ENCODE data around the gene SERPINB1. TPM values are rescaled to one million over a fixed set of nuclear protein-coding genes. Genes with fewer than 3 reads are reported as not detected.

The SERPINB1 gene
- total RNA-seq, 1 experiment from 2014 or later, result 82.3 TPM

GRCh38 chr6:2799936-2800527, 41.6 kb downstream of the SERPINB1 start:
- H4K20me1 ChIP-seq (ENCODE audit: insufficient read depth), result no peaks in the 10 kb centered on the region
- no peak overlapping the region for H3K4me2 ChIP-seq
- no peak overlapping the region for H3K27ac ChIP-seq
- no peak for DNase-seq
- no peak overlapping the region for H3K4me3 ChIP-seq
- no peaks in the 10 kb centered on the region for H3K36me3 ChIP-seq (ENCODE audit: low read depth)
- no peaks in the 10 kb centered on the region; the same call in 1 of the 2 replicates for H3K4me1 ChIP-seq (replicated peaks; ENCODE audit: insufficient read depth)
- no peaks in the 10 kb centered on the region for H3K9me2 ChIP-seq (ENCODE audit: insufficient read depth)
- no peak for TF ChIP-seq CTCF (conservative IDR thresholded peaks at IDR 0.05)
- TF ChIP-seq EZH2 (IDR thresholded peaks at IDR 0.05; ENCODE audit: low read depth), result no peak
- no peak overlapping the region for H2AFZ ChIP-seq
- H3K79me2 ChIP-seq (ENCODE audit: low read depth), result 0 out of 2 replicates have a peak, but pooled peaks cover 4% of the 10 kb centered on the region
- POLR2A ChIA-PET (ENCODE audit: unreplicated experiment), result no interaction called here
- intact Hi-C loops (cut with micrococcal nuclease; ENCODE audit: unreplicated experiment), result loop anchor here (10.0 kb wide), 1 partner anchor 255 kb away; no protein-coding TSS in a partner anchor
- H3K9me3 ChIP-seq (ENCODE audit: insufficient read depth, low read depth), result no peaks in the 10 kb centered on the region
- H3K27me3 ChIP-seq (ENCODE audit: insufficient read depth, low read depth), result no peaks in the 10 kb centered on the region
- CTCF ChIA-PET, result no interaction called here
- no peaks in the 10 kb centered on the region for H3F3A ChIP-seq (ENCODE audit: insufficient read depth, low read depth)
- BruUV-seq (replicated peaks), result no TSS peak

- Histone ChIP-seq H3K27me3 (ENCODE audit: insufficient read depth, low read depth) (no peaks in the 10 kb centered on the region), H3K79me2 (ENCODE audit: low read depth) (0 out of 2 replicates have a peak, but pooled peaks cover 4% of the 10 kb centered on the region), H3K9me3 (ENCODE audit: insufficient read depth, low read depth) (no peaks in the 10 kb centered on the region), H3K4me2 (no peak overlapping the region), H2AFZ (no peak overlapping the region), H4K20me1 (ENCODE audit: insufficient read depth) (no peaks in the 10 kb centered on the region), H3K4me1 (replicated peaks; ENCODE audit: insufficient read depth) (peaks cover 4% of the 10 kb centered on the region; the same call in 1 of the 2 replicates), H3K27ac (no peak overlapping the region), H3K4me3 (no peak overlapping the region), H3K9me2 (ENCODE audit: insufficient read depth) (no peaks in the 10 kb centered on the region), H3F3A (ENCODE audit: insufficient read depth, low read depth) (peaks cover 10% of the 10 kb centered on the region; the same call in 1 of the 2 replicates), H3K36me3 (ENCODE audit: low read depth) (no peaks in the 10 kb centered on the region)
- CTCF ChIA-PET, result no interaction called here
- intact Hi-C loops (cut with micrococcal nuclease; ENCODE audit: unreplicated experiment), result loop anchor here (10.0 kb wide), 1 partner anchor 256 kb away; no protein-coding TSS in a partner anchor
- no peak for DNase-seq
- POLR2A ChIA-PET (ENCODE audit: unreplicated experiment), result interaction anchor here (0.7 kb wide), 1 partner anchor 19 kb away, joined by 4 read pairs; no protein-coding TSS in a partner anchor
- BruUV-seq (replicated peaks), result no TSS peak
- no peak for TF ChIP-seq EZH2 (IDR thresholded peaks at IDR 0.05; ENCODE audit: low read depth)
- TF ChIP-seq CTCF (conservative IDR thresholded peaks at IDR 0.05), result no peak
These were observed 43.0 kb downstream of the SERPINB1 start for GRCh38 chr6:2798586-2799134.

- 0 out of 2 replicates have a peak, but pooled peaks cover 4% of the 10 kb centered on the region for H3K79me2 ChIP-seq (ENCODE audit: low read depth)
- no peak for DNase-seq
- TF ChIP-seq CTCF (conservative IDR thresholded peaks at IDR 0.05), result no peak
- TF ChIP-seq EZH2 (IDR thresholded peaks at IDR 0.05; ENCODE audit: low read depth), result no peak
- no peak overlapping the region for H3K4me2 ChIP-seq
- no peaks in the 10 kb centered on the region for H3K27me3 ChIP-seq (ENCODE audit: insufficient read depth, low read depth)
- peaks cover 14% of the 10 kb centered on the region; the same call in 1 of the 2 replicates for H3F3A ChIP-seq (ENCODE audit: insufficient read depth, low read depth)
- no peak overlapping the region for H3K4me3 ChIP-seq
- no peak overlapping the region for H3K27ac ChIP-seq
- intact Hi-C loops (cut with micrococcal nuclease; ENCODE audit: unreplicated experiment), result loop anchor here (10.0 kb wide), 1 partner anchor 257 kb away; no protein-coding TSS in a partner anchor
- no peaks in the 10 kb centered on the region for H3K36me3 ChIP-seq (ENCODE audit: low read depth)
- no peak overlapping the region for H2AFZ ChIP-seq
- ChIA-PET POLR2A (ENCODE audit: unreplicated experiment) (interaction anchor here (0.7 kb wide), 1 partner anchor 20 kb away, joined by 4 read pairs; no protein-coding TSS in a partner anchor), CTCF (no interaction called here)
- no peaks in the 10 kb centered on the region for H3K9me2 ChIP-seq (ENCODE audit: insufficient read depth)
- peaks cover 4% of the 10 kb centered on the region; the same call in 1 of the 2 replicates for H3K4me1 ChIP-seq (replicated peaks; ENCODE audit: insufficient read depth)
- no TSS peak for BruUV-seq (replicated peaks)
- H3K9me3 ChIP-seq (ENCODE audit: insufficient read depth, low read depth), result no peaks in the 10 kb centered on the region
- no peaks in the 10 kb centered on the region for H4K20me1 ChIP-seq (ENCODE audit: insufficient read depth)
These were observed 44.1 kb downstream of the SERPINB1 start for GRCh38 chr6:2797564-2798031.
